CD14-positive monocyte (primary cell): ENCODE results near the gene NSMCE3. TPM values are rescaled to one million over a fixed set of nuclear protein-coding genes. Genes with fewer than 3 reads are reported as not detected.

Experiments used
- DNase-seq, 3 donors: peaks; one replicate each; pipeline ENCODE4 v3.0.0-alpha.2; 2011 to 2022
- H2AFZ ChIP-seq: 2 replicates; pipeline ENCODE4 v1.6.0; 2012; ENCODE audit warnings: mild to moderate bottlenecking, low read depth, low read length, inconsistent platforms; ENCODE audit not compliant: insufficient read depth, poor library complexity, severe bottlenecking
- H3K27ac ChIP-seq, 2 donors: 1 replicate in 1 of 2; 2 replicates in 1 of 2; pipeline ENCODE4 v1.5.1; 2012 to 2013; ENCODE audit warnings: low read length in 2 of 2, control low read depth in 1 of 2, inconsistent platforms in 1 of 2, low read depth in 1 of 2, mild to moderate bottlenecking in 1 of 2
- H3K27me3 ChIP-seq, 2 donors: one replicate each; pipeline versions ENCODE4 v1.6.0 to v1.6.1; 2011 to 2013; ENCODE audit warnings: low read length in 2 of 2; ENCODE audit not compliant: control insufficient read depth in 2 of 2, insufficient read depth in 2 of 2
- H3K36me3 ChIP-seq, 2 donors: replicated peaks in 1 of 2; 1 replicate in 1 of 2; 2 replicates in 1 of 2; pipeline versions ENCODE4 v1.5.1 to v1.6.1; 2012 to 2013; ENCODE audit warnings: low read length in 2 of 2, control low read depth in 1 of 2, inconsistent platforms in 1 of 2, mild to moderate bottlenecking in 1 of 2; ENCODE audit not compliant: insufficient read depth in 2 of 2, control insufficient read depth in 1 of 2
- H3K4me1 ChIP-seq, 2 donors: 1 replicate in 1 of 2; 2 replicates in 1 of 2; pipeline versions ENCODE4 v1.5.1 to v1.6.1; 2012 to 2013; ENCODE audit warnings: low read length in 2 of 2, control low read depth in 1 of 2, inconsistent platforms in 1 of 2, mild to moderate bottlenecking in 1 of 2, moderate library complexity in 1 of 2; ENCODE audit not compliant: insufficient read depth in 2 of 2, control insufficient read depth in 1 of 2
- H3K4me2 ChIP-seq: replicated peaks from 2 replicates; pipeline ENCODE3; 2012; ENCODE audit warnings: low read length, moderate library complexity, mild to moderate bottlenecking; ENCODE audit not compliant: poor library complexity, severe bottlenecking; ENCODE audit errors: extremely low read depth
- H3K4me3 ChIP-seq, 3 experiments: fragments of 200-600 bp in 1 of 3; sonication (generic) in 1 of 3; replicated peaks in 1 of 3; 1 replicate in 2 of 3; 2 replicates in 1 of 3; pipeline ENCODE4 v1.5.1; 2011 to 2013; ENCODE audit warnings: low read length in 3 of 3, mild to moderate bottlenecking in 3 of 3, control low read depth in 2 of 3, low read depth in 2 of 3, inconsistent platforms in 1 of 3, moderate library complexity in 1 of 3
- H3K79me2 ChIP-seq: 2 replicates; pipeline ENCODE4 v1.6.0; 2012; ENCODE audit warnings: mild to moderate bottlenecking, control low read depth, inconsistent platforms, low read length, moderate library complexity; ENCODE audit not compliant: insufficient read depth
- H3K9ac ChIP-seq: 2 replicates; pipeline ENCODE4 v1.6.0; 2017; ENCODE audit warnings: low read length, mild to moderate bottlenecking; ENCODE audit not compliant: insufficient read depth, poor library complexity, severe bottlenecking
- H3K9me3 ChIP-seq, 2 donors: replicated peaks in 1 of 2; 1 replicate in 1 of 2; 2 replicates in 1 of 2; pipeline versions ENCODE4 v1.5.1 to v1.6.1; 2012 to 2013; ENCODE audit warnings: low read length in 2 of 2, control low read depth in 1 of 2; ENCODE audit not compliant: control insufficient read depth in 1 of 2, insufficient read depth in 1 of 2
- H4K20me1 ChIP-seq: 2 replicates; pipeline ENCODE4 v1.6.0; 2012; ENCODE audit warnings: mild to moderate bottlenecking, low read length, control low read depth, moderate library complexity; ENCODE audit not compliant: insufficient read depth
- H3K27ac Mint-ChIP-seq, 7 donors: one replicate each; pipeline ENCODE4 v1.8.0; 2020; ENCODE audit warnings: mild to moderate bottlenecking in 7 of 7, mixed read lengths in 7 of 7, moderate library complexity in 6 of 7, inconsistent platforms in 2 of 7
- H3K27me3 Mint-ChIP-seq, 3 donors: one replicate each; pipeline ENCODE4 v1.8.0; 2021 to 2022; ENCODE audit warnings: low read depth in 3 of 3, mild to moderate bottlenecking in 3 of 3, mixed read lengths in 3 of 3, moderate library complexity in 3 of 3, inconsistent platforms in 1 of 3
- H3K36me3 Mint-ChIP-seq, 2 donors: one replicate each; pipeline ENCODE4 v1.8.0; 2020; ENCODE audit warnings: mixed read lengths in 2 of 2, inconsistent platforms in 1 of 2, mild to moderate bottlenecking in 1 of 2
- H3K4me1 Mint-ChIP-seq: one replicate; pipeline ENCODE4 v1.8.0; 2020; ENCODE audit warnings: mild to moderate bottlenecking, mixed read lengths
- H3K4me3 Mint-ChIP-seq, 2 donors: one replicate each; pipeline ENCODE4 v1.8.0; 2020; ENCODE audit warnings: mild to moderate bottlenecking in 2 of 2, mixed read lengths in 2 of 2, moderate library complexity in 1 of 2
- H3K9me3 Mint-ChIP-seq, 7 donors: one replicate each; pipeline ENCODE4 v1.8.0; 2020 to 2022; ENCODE audit warnings: mixed read lengths in 7 of 7, mild to moderate bottlenecking in 6 of 7, moderate library complexity in 6 of 7, inconsistent platforms in 2 of 7
- CTCF ChIP-seq: fragments of 200-600 bp; IDR thresholded peaks from one replicate; pipeline ENCODE4 v1.8.0; 2022; ENCODE audit warnings: antibody characterized with exemption, mild to moderate bottlenecking
- WGBS: methylation state at CpG from one replicate; pipeline ENCODE4 v1.1.5; 2013; ENCODE audit warnings: missing lambda C conversion rate; ENCODE audit not compliant: insufficient coverage; 5-methylcytosine and 5-hydroxymethylcytosine counted together
- intact Hi-C, 2 donors: fragments of 100-400 bp; cut with micrococcal nuclease; formaldehyde crosslinking; loops; one replicate each; pipeline versions ENCODE4 v1.15.0 to v1.15.1; 2023
- polyA plus RNA-seq, 3 donors: library from polyadenylated mRNA; depleted of rRNA in 1 of 3; unstranded in 2 of 3; stranded (reverse) in 1 of 3; fragments of 300-500 nt in 2 of 3; fragments of >200 nt in 1 of 3; fragmentation: Illumina TruSeq in 2 of 3; gene quantifications; 1 replicate in 2 of 3; 2 replicates in 1 of 3; pipeline ENCODE4 v1.2.3, GENCODE V29; 2012 to 2021

NSMCE3 gene
- polyA plus RNA-seq, 3 donors, result 5.9 to 9.0 (median 7.5) TPM

GRCh38 chr15:29305556-29305955, 35.9 kb upstream of the NSMCE3 start:
- WGBS, result 44% methylated on average over 3 of the region's 3 CpGs
- no peak overlapping the region for H2AFZ ChIP-seq
- H3K27me3 Mint-ChIP-seq, result peaks cover 0 to 1% (median 0%) of the 10 kb centered on the region in 3 donors
- H4K20me1 ChIP-seq, result no peaks in the 10 kb centered on the region
- H3K4me1 Mint-ChIP-seq, result no peaks in the 10 kb centered on the region
- H3K27me3 ChIP-seq, result no peaks in the 10 kb centered on the region
- H3K4me2 ChIP-seq, result no peak overlapping the region
- H3K79me2 ChIP-seq, result no peaks in the 10 kb centered on the region
- H3K36me3 Mint-ChIP-seq, result no peaks in the 10 kb centered on the region
- H3K4me1 ChIP-seq, result no peaks in the 10 kb centered on the region
- no peak overlapping the region for H3K9ac ChIP-seq
- no peak overlapping the region for H3K4me3 Mint-ChIP-seq
- H3K4me3 ChIP-seq, result no peak overlapping the region
- H3K27ac Mint-ChIP-seq, result no peak overlapping the region
- no peak for DNase-seq
- H3K9me3 Mint-ChIP-seq, result peaks cover 0 to 7% (median 3%) of the 10 kb centered on the region in 7 donors
- no peak overlapping the region for H3K27ac ChIP-seq
- no peak for TF ChIP-seq CTCF
- no peaks in the 10 kb centered on the region for H3K9me3 ChIP-seq
- intact Hi-C loops, result no loop called here
- no peaks in the 10 kb centered on the region for H3K36me3 ChIP-seq

- H3K9me3 Mint-ChIP-seq, result peaks cover 0 to 5% (median 3%) of the 10 kb centered on the region in 7 donors
- H3K36me3 Mint-ChIP-seq, result no peaks in the 10 kb centered on the region
- Histone ChIP-seq H3K4me2 (no peak overlapping the region), H4K20me1 (no peaks in the 10 kb centered on the region), H3K36me3 (no peaks in the 10 kb centered on the region), H3K27ac (no peak overlapping the region), H3K27me3 (no peaks in the 10 kb centered on the region), H3K4me1 (no peaks in the 10 kb centered on the region), H2AFZ (no peak overlapping the region), H3K9ac (no peak overlapping the region), H3K9me3 (no peaks in the 10 kb centered on the region), H3K4me3 (no peak overlapping the region), H3K79me2 (no peaks in the 10 kb centered on the region)
- H3K27me3 Mint-ChIP-seq, result peaks cover 0 to 5% (median 1%) of the 10 kb centered on the region in 3 donors
- DNase-seq, result no peak
- no peak overlapping the region for H3K4me3 Mint-ChIP-seq
- no peak for TF ChIP-seq CTCF
- intact Hi-C loops, result no loop called here
- H3K4me1 Mint-ChIP-seq, result no peaks in the 10 kb centered on the region
- WGBS, result 95% methylated on average over 7 of the region's 7 CpGs
- H3K27ac Mint-ChIP-seq, result no peak overlapping the region
These were observed 33.2 kb upstream of the NSMCE3 start for GRCh38 chr15:29302871-29303270.
